Measurements from ENCODE around the gene FNIP1. TPM values are rescaled to one million over a fixed set of nuclear protein-coding genes. Genes with fewer than 3 reads are reported as not detected.

Gene FNIP1
- total and polyA plus RNA-seq, 2 of the 8 experiments (the other 6 are each of a cell fraction or from before 2014, with no cell fraction given): 3.5 to 17.3 TPM

- TF ChIP-seq RBBP5 (IDR thresholded peaks at IDR 0.05; ENCODE audit: borderline replicate concordance, low read depth, low read length) (no peak), SP4 (IDR thresholded peaks at IDR 0.05; ENCODE audit: low read length) (no peak), CREB1 (IDR thresholded peaks at IDR 0.05) (no peak), TBP (IDR thresholded peaks at IDR 0.05; ENCODE audit: low read depth, low read length) (no peak), CBX8 (IDR thresholded peaks at IDR 0.05; ENCODE audit: borderline replicate concordance, low read depth, low read length) (no peak), SRF (IDR thresholded peaks at IDR 0.05; ENCODE audit: low read depth, low read length) (no peak)
Observed at GRCh38 chr5:131745155-131745554, 51.7 kb downstream of the FNIP1 start (continued).
